Ureter (tissue), 1 donor: ENCODE results near the gene ITIH4. TPM values are rescaled to one million over a fixed set of nuclear protein-coding genes. Genes with fewer than 3 reads are reported as not detected.

Experiments
- DNase-seq: peaks from one replicate; pipeline ENCODE4 v3.0.0-alpha.2; 2020; ENCODE audit warnings: low spot score
- total RNA-seq: library from RNA; stranded (reverse); gene quantifications from one replicate; pipeline ENCODE4 v1.2.4, GENCODE V29; 2023
- donor health status: DM: yes; HTN: yes; CAD: no.

The ITIH4 gene
- total RNA-seq, 1 donor from 2014 or later = 37.1 TPM

DNA sequence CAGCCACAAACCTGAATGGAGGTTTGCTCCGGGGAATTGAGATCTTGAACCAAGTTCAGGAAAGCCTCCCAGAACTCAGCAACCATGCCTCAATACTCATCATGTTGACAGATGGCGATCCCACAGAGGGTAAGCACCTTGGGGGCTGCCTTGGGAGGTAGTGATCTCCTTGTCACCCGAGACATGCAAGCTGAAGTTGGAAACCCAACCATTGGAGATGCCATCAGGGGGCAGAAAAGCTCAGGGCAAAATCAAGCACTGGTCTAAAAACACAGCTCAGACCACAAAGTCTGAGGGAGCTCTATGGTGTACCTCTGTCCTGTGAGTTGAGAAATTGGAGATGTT lies 47.3 kb downstream of the ITIH4 start:
- DNase-seq = no peak

DNA sequence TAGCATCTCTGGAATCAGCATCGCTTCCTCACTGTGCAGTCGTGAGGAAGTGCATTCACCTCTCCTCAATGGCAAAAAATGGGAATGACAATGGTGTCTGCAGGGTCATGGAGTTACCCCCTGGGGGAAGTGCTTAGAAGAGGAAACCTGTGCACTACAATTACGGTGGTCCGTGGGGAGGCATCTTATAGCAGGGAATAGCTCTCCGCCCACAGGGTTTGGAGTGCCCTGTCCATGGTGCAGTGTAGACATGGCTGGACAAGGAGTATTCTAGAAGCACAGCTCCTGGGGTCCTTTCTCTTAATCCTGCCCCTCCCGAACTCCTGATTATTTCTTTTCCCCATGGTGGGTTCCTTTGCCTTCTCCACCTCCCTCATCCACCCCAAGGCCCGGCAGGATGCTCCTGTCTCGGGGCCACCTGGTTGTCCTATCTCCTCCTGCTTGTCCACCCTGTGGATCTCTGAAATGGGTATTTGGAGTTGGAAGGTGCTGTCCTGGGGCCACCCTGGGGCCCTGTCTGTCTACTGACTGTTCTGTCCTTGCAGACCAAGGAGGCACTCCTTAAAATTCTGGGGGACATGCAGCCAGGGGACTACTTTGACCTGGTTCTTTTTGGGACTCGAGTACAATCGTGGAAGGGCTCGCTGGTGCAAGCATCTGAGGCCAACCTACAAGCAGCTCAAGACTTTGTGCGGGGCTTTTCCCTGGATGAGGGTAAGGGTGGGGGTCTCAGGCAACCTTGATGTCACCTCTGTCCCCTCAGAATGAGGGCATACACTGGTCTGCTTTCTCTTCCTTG lies 47.9 kb downstream of the ITIH4 start:
- DNase-seq = no peak

DNA sequence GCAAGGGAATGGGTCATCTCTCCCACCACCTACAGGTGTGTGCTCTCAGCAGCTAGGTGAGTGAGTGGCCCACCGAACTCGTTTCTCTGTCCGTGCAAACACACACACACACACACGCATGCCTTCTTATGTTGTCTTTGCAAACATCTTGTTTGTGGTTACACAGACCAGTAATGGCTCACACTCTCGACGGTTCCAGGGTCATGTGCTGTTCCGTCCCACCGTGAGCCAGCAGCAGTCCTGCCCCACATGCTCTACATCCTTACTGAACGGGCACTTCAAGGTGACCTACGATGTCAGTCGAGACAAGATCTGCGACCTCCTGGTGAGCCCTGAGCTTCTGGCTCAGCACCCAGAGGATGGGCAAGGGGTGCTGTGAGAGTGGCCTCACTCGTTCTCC lies 48.7 kb downstream of the ITIH4 start:
- no peak for DNase-seq

DNA sequence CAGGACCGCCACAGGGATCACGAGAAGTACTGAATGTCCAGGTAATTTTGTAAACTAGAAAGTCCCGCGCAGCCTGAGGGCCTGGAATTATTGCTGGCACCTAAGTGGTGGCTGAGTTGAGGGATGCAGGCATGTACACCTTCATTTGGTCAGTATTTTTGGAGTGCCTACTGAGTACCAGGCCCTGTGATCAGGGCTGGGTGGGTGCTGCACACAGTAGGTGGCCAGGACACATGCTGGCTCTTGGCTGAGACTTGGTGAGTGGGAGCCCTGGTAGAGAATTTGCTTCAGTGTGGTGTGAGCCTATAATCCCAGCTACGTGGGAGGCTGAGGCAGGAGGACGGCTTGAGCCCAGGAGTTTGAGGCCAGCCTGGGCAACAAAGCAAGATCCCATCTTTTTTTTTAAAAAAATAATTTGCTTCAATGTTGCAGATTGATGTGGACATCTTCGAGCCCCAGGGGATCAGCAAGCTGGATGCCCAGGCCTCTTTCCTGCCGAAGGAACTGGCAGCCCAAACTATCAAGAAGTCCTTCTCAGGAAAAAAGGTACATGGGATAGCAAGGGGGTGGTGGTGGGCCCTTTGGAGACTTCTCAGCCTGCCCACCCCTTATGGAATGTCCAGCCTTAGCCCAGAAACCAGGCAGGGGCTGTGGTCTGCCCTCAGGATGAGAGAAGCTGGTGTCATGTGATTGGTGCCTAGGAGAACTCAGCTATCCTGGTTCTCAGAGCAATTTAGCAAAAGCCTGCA lies 50.5 kb downstream of the ITIH4 start:
- no peak for DNase-seq

DNA sequence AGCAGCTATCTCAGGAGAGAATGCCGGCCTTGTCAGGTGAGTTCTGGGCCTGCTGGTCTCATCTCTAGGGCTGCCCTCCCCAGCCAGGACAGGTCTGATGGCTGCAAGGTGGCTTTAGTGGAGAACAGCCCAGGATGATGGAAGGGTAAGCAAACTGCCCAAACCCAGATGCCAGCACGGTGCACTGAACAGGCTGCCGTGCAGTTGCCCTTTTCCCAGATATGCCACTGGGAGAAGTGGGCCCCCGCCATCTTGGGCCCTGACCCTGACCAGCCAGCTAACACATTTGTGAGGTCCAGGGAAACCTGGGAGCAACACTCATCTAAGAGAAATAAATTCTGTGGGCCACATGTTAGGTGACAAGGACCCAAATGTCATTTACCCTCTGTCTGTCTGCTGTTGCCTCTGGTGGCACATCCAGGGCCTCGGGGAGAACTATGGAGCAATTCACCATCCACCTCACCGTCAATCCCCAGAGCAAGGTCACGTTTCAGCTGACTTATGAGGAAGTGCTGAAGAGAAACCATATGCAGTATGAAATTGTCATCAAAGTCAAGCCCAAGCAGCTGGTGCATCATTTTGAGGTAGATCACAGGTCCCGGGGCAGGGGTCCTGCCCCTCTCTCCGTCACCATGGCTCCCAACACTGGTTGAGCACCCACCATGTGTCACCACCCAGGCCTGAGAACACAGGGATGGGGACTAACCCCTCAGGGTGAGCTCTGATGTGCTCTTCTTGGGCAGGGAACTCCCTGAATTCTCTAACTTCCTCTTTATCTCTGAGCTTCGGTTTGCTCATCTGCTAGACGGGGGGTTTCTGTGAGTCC lies 51.2 kb downstream of the ITIH4 start:
- peak; percentile 40 for DNase-seq

DNA sequence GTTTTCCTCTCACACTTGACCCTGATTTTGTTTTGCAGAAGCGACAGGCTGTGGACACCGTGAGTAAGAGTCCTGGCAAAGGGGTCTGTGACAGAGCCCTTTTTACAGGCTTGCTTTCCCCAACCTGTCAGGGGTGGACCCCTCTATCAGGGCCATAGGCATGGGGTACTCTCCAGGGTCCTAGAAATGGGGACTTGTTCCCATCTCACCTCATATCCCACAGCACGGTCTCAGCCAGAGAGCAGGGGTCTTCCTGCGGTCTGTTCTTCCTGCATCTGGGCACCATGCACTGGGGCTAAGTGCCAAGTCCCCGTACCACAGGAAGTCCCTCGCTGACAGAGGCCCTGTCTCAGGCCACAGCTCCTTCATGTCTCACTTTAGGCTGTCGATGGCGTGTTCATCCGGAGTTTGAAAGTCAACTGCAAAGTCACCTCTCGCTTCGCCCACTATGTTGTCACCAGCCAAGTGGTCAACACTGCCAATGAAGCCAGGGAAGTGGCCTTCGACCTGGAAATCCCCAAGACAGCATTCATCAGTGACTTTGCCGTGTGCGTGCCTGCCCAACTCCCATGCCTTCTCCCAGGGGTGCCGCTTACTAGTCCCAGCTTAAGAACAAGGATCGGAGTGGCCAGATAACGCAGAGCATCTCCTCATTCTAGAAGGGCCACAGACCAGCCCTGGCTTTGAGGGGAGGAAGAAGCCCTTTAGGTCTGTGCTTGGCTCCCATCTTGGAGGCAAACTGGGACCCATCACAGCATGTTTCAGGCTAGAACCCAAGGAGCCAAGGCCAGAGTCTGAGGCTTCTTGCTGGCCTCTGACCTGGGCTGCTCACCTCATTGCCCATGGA lies 52.3 kb downstream of the ITIH4 start:
- peak; percentile 19 for DNase-seq

DNA sequence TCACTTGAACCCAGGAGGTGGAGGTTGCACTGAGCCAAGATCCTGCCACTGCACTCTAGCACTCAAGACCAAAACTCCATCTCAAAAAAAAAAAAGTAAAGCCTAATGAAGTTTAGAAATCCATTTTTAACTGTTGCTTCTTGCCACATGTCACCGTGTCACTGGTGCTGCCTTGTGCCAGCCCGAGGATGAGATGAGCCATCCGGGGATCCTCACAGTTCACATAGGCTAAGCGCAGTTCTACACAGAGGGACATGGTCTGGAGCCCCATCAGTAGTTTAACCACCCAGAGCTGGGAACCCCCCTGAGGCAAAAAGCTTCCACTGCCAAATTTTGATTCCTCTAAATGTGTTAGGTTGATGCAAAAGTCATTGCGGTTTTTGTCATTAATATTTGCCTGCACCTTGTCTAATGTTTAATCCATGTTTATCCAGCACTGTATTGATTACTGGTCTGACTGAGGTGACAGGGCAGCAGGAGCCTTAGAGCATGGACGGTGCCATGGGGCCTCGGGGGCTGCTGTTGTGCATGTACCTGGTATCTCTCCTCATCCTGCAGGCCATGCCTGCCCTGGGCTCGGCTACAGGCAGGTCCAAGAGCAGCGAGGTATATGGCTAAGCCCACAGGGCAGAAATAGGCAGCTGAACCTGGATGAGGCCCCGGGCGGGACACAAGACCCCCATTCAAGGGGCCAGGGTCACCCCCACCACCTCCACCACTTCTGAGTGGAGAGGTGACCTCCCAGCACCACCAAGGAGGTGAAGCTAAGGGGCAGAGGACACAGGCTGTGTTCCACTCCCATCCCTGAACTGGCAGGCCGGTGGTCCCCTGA lies 53.1 kb downstream of the ITIH4 start, which contains the start of gene ITIH1:
Gene ITIH1 (plus strand): TSS at position 473 of the 832 bp plus-strand sequence. CDS start 17 bp downstream, at position 490.
- DNase-seq = peak; percentile 22

DNA sequence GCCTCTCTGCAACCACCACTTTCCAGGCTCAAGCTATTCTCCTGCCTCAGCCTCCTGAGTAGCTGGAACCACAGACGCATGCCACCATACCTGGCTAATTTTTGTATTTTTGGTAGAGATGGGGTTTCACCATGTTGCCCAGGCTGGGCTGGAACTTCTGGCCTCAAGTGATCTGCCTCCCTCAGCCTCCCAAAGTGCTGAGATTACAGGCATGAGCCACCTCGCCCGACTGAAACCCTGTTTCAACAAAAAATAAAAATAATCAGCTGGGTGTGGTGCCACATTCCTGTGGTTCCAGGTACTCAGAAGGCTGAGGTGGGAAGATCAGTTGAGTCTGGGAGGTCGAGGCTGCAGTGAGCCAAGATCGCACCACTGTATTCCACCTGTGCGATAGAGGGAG lies 54.0 kb downstream of the ITIH4 start:
- DNase-seq = peak; percentile 29

DNA sequence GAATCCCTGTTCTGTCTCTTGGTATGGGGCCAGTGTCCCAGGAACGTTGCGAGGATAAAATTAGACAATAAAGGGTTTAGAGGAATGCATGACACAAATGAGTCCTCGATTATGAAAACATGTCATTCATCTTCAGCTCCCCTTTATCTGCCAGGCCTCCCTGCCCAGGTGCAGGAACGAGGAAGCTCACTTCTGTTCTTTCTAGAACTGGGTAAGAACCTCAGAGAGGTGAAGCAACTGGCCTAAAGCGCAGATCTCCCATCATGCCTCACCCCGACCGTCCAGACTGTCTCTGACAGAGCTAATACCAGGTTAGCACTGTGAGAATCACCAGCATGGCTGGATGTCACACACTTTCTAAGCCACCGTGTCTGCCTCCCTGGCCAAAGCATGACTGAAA lies 54.6 kb downstream of the ITIH4 start:
- DNase-seq = no peak

DNA sequence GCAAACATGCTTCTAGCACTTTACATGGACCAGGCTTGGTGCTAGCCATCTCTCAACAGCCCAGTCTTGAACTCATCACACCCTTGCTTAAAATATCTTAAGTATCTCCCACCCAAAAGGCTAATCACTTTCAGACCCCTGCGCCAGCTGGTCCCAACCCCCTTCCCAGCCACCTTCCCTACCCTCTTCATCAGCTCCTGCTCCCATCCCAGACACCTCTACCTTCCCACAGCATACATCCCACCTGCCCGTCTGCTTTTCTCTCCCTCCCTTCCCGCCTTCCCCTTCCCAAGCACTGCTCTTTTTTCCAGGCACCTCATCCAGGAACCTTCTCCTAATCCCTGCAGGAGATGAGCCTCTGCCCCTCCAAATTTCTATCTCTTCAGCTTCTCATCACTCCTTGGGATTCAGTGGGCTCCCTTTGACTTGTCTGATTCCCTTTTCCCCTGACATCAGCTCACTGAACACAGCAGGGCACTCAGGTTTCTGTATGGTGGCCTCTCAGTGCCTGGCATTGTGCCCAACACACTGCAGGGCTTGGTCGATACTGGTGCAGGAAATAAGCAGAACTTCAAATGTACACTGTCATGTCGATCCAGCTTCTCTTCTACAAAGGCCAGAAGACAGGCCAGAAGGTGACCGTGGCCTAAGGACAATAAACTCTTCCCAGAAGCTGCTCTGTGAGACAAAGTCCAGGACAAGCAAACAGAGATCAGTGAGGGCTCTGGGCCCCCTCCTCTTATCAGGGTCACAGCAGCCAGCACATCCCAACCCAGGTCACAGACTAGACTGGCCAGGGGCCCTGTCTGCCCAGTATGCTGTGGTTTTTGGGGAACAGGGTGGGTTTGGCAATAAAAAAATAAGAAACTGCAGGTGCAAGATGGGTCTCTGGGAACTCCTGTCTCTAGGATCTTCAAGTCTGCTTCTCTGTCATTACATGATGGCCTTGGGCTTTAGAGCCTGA lies 55.3 kb downstream of the ITIH4 start:
- peak; percentile 43 for DNase-seq

DNA sequence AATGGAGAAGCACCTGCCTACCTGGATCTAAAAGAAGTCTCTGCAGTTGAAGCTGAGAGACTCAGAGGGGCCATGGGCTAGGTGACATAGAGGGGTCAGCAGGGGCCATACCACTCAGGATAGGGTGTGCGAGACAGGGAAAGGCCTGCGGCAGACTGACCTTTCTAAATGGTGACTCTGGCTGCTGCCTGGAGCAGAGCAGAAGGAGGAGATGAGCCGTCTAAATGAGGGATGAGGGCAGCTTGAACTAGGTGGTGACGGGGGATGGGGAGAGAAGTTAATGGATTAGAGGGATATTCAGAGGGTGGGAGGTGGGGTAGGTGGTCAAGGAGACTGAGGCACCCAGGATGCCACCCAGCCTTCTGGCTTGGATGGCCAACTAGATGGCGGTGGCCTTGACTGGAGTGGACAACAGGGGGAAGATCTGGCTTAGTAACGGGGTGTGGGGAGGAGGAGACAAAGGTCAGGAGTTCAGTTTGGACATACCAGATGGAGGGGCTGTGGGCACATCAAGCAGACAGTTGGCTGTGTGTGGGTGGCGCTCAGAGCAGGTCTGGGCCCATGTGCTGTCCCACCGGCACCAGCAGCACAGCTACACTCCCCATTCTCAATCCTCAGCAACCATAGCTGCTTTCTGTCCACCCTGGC lies 56.3 kb downstream of the ITIH4 start:
- peak; percentile 39 for DNase-seq

DNA sequence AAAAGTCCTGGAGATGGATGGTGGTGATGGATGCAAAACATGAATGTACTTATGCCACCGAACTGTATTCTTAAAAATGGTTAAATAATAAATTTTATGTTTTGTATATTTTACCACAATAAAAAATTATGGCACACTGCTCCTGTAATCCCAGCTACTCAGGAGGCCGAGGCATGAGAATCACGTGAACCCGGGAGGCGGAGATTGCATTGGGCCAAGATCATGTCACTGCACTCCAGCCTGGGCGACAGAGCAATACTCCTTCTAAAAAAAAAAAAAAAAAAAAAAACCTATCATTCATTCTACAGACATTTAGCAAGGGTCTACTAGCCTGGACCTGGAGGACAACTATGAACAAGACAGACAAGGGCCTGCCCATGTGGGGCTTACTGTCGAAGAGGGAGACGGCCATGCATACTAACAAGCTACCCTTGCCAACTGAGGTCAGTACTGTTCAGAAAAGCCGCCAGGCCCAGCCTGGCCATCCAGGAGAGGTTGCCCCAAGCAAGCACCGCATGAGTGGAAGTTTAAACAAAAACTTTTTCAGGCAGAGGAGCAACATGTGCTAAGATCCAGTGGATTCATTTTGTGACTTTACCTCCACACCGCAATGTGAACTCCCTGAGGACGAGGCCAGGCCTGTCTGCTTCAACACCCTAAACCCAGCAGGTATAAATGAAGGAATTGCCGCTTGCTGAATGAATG lies 57.0 kb downstream of the ITIH4 start:
- DNase-seq = no peak

DNA sequence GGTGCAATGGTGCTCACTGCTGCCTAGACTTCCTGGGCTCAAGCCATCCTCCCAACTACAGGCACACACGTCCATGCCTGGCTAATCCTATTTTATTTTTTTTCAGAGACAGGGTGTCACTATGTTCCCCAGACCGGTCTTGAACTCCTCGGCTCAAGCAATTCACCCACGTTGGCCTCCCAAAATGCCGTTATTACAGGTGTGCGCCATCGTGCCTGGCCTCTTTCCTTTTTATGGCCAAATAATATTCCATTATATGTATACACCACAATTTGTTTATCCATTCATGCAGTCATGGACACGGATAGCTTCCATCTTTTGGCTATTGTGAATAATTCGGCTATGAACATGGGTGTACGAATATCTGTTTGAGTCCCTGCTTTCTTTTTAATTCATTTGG lies 58.8 kb downstream of the ITIH4 start:
- DNase-seq = no peak

DNA sequence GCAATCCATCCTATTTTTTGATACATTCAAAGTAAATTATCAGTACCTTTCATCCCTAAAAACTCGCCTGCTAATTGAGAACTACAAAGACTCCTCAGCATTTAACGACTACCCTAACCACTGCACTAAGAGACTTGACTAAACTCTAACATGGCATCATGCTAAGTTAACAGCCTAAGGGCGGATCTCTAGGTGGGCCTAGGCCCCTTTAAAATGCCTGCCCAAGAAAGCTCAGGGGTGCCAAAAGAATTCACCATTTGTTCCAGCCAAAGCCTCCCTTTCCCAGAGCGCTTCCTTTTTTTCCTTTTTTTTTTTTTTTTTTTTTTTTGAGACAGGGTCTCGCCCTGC lies 59.2 kb downstream of the ITIH4 start:
- DNase-seq = no peak

DNA sequence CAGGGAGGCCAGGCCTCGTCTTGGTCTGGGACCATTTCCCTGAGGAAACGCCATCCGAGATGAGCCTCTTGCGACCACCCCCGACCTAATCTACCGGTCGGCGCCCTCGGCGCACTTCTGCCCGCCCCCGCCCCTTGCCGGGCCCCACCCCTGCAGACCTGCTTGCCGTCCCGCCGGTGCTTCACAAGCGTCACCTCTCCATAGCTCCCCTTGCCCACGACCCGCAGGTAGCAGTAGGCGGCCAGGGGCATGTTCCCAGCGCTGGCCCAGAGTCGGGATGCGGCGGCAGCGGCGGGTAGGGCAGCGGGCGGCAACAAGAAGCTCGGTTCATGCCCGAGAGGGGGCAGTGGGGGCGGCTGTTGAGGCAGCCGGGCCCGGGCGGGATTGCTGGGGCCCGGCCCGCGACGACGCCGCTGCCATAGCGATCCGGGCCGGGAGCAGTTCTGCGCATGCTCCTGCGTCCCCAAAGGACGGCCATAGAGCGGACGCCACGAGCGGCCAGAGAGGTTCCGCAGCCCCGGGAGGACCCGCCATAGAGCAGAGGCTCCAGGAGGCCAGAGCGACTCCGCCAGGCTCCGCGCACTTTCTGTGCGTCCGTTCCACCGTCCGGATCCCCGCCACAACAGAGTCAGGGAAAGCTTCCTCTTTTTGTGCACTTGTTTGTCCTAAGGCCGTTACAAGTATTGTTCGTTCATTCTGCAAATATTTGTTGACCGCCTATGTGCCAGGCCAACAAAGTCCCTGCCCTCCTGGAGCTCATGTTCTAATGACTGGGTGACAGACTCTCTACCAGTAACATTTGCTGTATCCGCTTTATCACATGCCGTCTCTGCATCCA lies 59.8 kb downstream of the ITIH4 start, which contains the start of gene NEK4:
Gene NEK4 (minus strand): TSS at position 445 of the 838 bp plus-strand sequence. CDS start 194 bp downstream, at position 251.
- peak; percentile 93 for DNase-seq

DNA sequence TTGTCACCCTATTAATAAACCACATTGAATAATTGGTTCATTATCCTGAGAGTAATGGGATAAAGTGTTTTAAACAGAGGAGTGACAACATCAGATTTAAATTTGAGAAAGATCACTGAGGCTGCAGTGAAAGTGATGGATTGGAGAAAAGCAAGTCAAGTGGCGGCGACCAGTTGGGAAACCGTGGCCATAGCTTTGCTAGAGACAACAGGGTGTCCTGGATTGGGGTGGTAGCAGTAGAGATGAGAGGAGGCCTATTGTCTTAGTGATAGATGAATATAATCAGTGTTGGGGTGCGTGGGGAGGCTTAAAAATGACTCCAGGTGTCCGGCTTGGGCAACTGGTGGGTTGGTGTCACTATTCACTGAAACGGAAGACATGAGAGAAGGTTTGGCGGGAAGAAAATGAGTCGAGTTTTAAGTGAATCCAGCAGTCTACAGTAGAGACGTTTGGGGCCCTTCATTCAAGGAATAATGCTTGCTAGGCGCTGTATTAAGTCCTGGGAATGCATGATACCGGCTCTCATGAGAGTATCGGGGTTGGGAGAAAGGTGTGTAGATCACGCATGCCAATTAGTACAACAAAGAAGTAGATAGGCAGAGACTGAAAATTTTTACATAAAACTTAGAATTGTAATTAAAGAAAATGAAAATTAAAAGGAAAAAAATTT lies 60.6 kb downstream of the ITIH4 start:
- DNase-seq = no peak

DNA sequence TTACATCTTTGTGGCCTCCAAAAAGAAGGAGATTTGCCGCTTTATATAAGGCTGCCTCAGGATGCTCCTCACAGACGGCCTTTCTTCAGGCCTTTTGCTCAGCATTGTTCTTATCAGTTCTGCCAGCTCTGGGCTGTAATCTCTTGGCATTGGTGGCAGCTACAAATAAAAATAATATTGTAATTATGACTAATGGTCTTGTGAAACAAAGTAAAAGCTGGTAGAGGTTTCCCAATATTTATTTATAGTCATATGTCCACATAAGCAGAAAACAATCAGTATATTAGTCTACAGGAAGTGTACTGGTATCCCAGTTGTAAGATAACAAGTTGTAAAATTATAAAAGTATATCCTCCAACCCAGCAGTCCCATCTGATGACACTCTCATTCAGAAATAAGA lies 67.0 kb downstream of the ITIH4 start:
- DNase-seq = no peak
